GM19193 (cell line): ENCODE results near the gene GRK6.

ENCODE experiments used
- POLR2A ChIP-seq: IDR thresholded peaks from 4 replicates; pipeline ENCODE4 v1.6.1; 2011; ENCODE audit not compliant: insufficient read depth, insufficient read length; ENCODE audit errors: extremely low read depth

GRK6 gene

GRCh38 chr5:177439518-177440053, 13.1 kb downstream of the GRK6 start:
- TF ChIP-seq POLR2A: no peak

GRCh38 chr5:177440211-177440989, 13.9 kb downstream of the GRK6 start:
- no peak for TF ChIP-seq POLR2A

- no peak for TF ChIP-seq POLR2A
These were observed 14.7 kb downstream of the GRK6 start for GRCh38 chr5:177440990-177441780.

- no peak for TF ChIP-seq POLR2A
These were observed 15.8 kb downstream of the GRK6 start for GRCh38 chr5:177442066-177442826.

- TF ChIP-seq POLR2A: peak; percentile 27
These were observed 16.9 kb downstream of the GRK6 start for GRCh38 chr5:177443144-177443983.

GRCh38 chr5:177444106-177445051, 17.9 kb downstream of the GRK6 start:
- no peak for TF ChIP-seq POLR2A

GRCh38 chr5:177445052-177445916, 18.8 kb downstream of the GRK6 start:
- TF ChIP-seq POLR2A: peak; percentile 43

GRCh38 chr5:177445917-177446199, 19.4 kb downstream of the GRK6 start:
- no peak for TF ChIP-seq POLR2A

- TF ChIP-seq POLR2A: peak; percentile 81
These were observed 20.0 kb downstream of the GRK6 start, which contains the start of gene PRR7 for GRCh38 chr5:177446200-177447065. Gene PRR7 (plus strand): TSS chr5:177446814. CDS start chr5:177455068, 8,254 bp downstream.

- TF ChIP-seq POLR2A: peak; percentile 1
These were observed 20.7 kb downstream of the GRK6 start for GRCh38 chr5:177447066-177447610.

- TF ChIP-seq POLR2A: no peak
These were observed 21.3 kb downstream of the GRK6 start for GRCh38 chr5:177447611-177448243.
